ENCODE results near the gene COX4I2.
A peak's percentile ranks its signal among the peaks of the same experiment; 100 is the strongest.

COX4I2 gene

DNA sequence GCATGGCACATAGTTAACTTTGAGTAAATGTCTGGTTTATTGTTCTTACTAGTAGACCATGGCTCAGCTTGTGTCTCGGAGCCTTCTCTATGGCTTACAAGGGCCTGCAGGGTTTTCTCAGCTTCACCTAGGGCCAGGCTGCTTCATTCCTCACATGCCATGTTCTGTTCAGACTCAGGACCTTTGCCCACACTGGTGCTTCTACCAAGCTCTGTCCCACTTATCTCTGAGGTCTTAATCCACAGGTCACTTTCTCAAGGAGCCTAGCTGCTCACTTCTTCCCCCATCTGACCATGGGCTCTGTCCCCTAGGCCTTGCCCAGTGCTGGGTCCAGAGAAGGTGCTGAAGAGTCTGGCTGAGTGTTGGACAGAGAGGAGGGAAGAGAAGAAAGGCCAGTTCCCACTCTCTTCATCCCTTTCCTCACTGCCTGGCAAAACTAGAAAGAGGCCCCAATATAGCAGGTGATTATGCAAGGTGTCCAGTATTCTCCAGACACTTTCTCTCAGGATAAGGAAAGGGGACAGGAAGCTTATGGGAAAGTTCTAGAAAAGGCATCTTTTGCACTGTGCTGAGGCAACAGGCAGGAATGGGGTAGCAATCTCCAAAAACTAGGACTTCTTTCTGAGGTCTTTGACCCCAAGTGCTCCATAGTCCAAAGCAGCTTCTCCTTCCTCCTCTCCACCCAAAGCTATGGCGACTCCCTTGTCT is 40.0 kb downstream of the COX4I2 start:
- ChIA-PET CTCF (interaction anchor here (1.1 to 2.1 kb wide), 3 partner anchors 16 to 46 kb away, joined by 5 to 17 read pairs (median 6); no protein-coding TSS in a partner anchor), POLR2A (interaction anchor here (1.1 kb wide), 1 partner anchor 14 kb away, joined by 3 read pairs; no protein-coding TSS in a partner anchor)
- no peaks in the 10 kb centered on the region; a peak in 1 of 3 replicates for H3K36me3 ChIP-seq (ENCODE audit: control insufficient read depth in 2 of 2, insufficient read depth in 1 of 2, low read length in 2 of 2)
- no peak overlapping the region for H3K4me3 ChIP-seq (ENCODE audit: low read depth, low read length)
- H3K4me1 ChIP-seq (ENCODE audit: control insufficient read depth, insufficient read depth, low read length), result peaks cover 7% of the 10 kb centered on the region
- H3K9me3 ChIP-seq (ENCODE audit: control insufficient read depth, insufficient read depth, low read depth, low read length), result no peaks in the 10 kb centered on the region
- TF ChIP-seq ZNF629 (tag by site-specific recombination; IDR thresholded peaks at IDR 0.05) (no peak), BCL11A (tag by site-specific recombination; IDR thresholded peaks at IDR 0.05; ENCODE audit: low read depth) (no peak), ZNF19 (tag by site-specific recombination; IDR thresholded peaks at IDR 0.05; ENCODE audit: low read depth) (no peak), SP2 (tag by site-specific recombination; IDR thresholded peaks at IDR 0.05) (no peak), ZBTB48 (tag by site-specific recombination; IDR thresholded peaks at IDR 0.05) (no peak), ZNF624 (tag by site-specific recombination; IDR thresholded peaks at IDR 0.05) (no peak), PRDM1 (tag by site-specific recombination; IDR thresholded peaks at IDR 0.05) (peak; percentile 67)
- TF ChIP-seq, protein P1, sequence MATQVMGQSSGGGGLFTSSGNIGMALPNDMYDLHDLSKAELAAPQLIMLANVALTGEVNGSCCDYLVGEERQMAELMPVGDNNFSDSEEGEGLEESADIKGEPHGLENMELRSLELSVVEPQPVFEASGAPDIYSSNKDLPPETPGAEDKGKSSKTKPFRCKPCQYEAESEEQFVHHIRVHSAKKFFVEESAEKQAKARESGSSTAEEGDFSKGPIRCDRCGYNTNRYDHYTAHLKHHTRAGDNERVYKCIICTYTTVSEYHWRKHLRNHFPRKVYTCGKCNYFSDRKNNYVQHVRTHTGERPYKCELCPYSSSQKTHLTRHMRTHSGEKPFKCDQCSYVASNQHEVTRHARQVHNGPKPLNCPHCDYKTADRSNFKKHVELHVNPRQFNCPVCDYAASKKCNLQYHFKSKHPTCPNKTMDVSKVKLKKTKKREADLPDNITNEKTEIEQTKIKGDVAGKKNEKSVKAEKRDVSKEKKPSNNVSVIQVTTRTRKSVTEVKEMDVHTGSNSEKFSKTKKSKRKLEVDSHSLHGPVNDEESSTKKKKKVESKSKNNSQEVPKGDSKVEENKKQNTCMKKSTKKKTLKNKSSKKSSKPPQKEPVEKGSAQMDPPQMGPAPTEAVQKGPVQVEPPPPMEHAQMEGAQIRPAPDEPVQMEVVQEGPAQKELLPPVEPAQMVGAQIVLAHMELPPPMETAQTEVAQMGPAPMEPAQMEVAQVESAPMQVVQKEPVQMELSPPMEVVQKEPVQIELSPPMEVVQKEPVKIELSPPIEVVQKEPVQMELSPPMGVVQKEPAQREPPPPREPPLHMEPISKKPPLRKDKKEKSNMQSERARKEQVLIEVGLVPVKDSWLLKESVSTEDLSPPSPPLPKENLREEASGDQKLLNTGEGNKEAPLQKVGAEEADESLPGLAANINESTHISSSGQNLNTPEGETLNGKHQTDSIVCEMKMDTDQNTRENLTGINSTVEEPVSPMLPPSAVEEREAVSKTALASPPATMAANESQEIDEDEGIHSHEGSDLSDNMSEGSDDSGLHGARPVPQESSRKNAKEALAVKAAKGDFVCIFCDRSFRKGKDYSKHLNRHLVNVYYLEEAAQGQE (tag by site-specific recombination; IDR thresholded peaks at IDR 0.05), result 0 out of 2 replicates have a peak, but pooled peaks have one; percentile 17
- TF ChIP-seq, protein P2, sequence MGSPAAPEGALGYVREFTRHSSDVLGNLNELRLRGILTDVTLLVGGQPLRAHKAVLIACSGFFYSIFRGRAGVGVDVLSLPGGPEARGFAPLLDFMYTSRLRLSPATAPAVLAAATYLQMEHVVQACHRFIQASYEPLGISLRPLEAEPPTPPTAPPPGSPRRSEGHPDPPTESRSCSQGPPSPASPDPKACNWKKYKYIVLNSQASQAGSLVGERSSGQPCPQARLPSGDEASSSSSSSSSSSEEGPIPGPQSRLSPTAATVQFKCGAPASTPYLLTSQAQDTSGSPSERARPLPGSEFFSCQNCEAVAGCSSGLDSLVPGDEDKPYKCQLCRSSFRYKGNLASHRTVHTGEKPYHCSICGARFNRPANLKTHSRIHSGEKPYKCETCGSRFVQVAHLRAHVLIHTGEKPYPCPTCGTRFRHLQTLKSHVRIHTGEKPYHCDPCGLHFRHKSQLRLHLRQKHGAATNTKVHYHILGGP (tag by site-specific recombination; IDR thresholded peaks at IDR 0.05), result no peak
- TF ChIP-seq, protein P3, sequence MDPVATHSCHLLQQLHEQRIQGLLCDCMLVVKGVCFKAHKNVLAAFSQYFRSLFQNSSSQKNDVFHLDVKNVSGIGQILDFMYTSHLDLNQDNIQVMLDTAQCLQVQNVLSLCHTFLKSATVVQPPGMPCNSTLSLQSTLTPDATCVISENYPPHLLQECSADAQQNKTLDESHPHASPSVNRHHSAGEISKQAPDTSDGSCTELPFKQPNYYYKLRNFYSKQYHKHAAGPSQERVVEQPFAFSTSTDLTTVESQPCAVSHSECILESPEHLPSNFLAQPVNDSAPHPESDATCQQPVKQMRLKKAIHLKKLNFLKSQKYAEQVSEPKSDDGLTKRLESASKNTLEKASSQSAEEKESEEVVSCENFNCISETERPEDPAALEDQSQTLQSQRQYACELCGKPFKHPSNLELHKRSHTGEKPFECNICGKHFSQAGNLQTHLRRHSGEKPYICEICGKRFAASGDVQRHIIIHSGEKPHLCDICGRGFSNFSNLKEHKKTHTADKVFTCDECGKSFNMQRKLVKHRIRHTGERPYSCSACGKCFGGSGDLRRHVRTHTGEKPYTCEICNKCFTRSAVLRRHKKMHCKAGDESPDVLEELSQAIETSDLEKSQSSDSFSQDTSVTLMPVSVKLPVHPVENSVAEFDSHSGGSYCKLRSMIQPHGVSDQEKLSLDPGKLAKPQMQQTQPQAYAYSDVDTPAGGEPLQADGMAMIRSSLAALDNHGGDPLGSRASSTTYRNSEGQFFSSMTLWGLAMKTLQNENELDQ (tag by site-specific recombination; IDR thresholded peaks at IDR 0.05; ENCODE audit: low read depth), result no peak
- TF ChIP-seq, protein P4, sequence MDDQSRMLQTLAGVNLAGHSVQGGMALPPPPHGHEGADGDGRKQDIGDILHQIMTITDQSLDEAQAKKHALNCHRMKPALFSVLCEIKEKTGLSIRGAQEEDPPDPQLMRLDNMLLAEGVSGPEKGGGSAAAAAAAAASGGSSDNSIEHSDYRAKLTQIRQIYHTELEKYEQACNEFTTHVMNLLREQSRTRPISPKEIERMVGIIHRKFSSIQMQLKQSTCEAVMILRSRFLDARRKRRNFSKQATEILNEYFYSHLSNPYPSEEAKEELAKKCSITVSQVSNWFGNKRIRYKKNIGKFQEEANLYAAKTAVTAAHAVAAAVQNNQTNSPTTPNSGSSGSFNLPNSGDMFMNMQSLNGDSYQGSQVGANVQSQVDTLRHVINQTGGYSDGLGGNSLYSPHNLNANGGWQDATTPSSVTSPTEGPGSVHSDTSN (CRISPR knock-in tag; IDR thresholded peaks at IDR 0.05), result no peak
- no peak overlapping the region for H3K27ac ChIP-seq (ENCODE audit: extremely low read depth, low read depth, low read length)

DNA sequence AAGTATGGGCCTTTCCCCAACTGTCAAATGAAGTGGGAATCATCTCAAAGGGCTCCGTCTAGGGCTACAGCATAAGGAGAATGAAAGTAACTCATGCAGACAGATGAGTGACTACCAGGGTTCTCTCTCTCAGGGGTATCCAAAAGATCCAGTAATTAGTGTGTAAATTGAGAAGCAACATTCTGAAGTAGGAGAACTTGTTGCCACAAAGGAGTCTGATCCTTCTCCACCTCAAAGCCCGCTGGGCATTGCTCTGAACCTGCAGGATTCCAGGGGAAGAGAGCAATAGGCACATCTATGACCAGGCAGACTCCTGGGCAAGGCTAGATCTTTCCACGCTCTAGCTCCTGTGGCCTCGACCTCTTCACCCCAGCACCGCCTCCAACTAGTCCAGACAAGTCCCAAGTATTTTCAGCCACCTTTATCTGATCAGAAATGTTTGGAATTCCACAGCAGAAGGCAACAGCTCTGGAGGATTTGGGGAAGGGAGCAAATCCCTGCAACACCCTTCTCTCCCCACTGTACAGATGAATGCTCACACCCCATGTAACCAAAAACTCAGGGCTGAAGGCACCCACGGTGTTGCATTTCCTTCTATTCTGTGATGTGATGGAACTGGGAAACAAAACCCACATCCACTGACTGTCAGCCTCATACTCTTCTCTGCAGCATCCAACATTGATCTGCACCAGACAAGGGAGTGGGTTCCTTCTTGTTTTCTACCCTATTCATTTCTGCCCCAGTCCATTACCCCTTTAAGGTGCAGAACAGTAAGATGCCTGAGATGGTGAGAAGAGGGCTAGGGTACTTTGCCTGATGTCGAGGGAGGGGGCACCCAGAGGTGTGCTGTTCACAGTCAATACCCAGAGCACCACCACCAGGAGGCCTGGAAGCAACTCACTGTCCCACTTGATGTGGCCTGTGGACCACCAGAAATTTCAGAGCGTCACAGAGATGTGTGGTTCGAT is 41.0 kb downstream of the COX4I2 start:
- ChIA-PET POLR2A (interaction anchor here (0.6 to 1.1 kb wide), 3 partner anchors 13 to 43 kb away, joined by 3 to 5 read pairs (median 3); no protein-coding TSS in a partner anchor), CTCF (interaction anchor here (1.1 to 1.7 kb wide), 2 partner anchors 17 to 45 kb away, joined by 5 to 6 read pairs; no protein-coding TSS in a partner anchor)
- Histone ChIP-seq H3K9me3 (ENCODE audit: control insufficient read depth, insufficient read depth, low read depth, low read length) (no peaks in the 10 kb centered on the region), H3K4me3 (ENCODE audit: low read depth, low read length) (no peak overlapping the region), H3K36me3 (ENCODE audit: control insufficient read depth in 2 of 2, insufficient read depth in 1 of 2, low read length in 2 of 2) (no peaks in the 10 kb centered on the region; a peak in 1 of 3 replicates), H3K4me1 (ENCODE audit: control insufficient read depth, insufficient read depth, low read length) (peaks cover 7% of the 10 kb centered on the region), H3K27ac (ENCODE audit: extremely low read depth, low read depth, low read length) (no peak overlapping the region)
- TF ChIP-seq ZNF184 (tag by site-specific recombination; IDR thresholded peaks at IDR 0.05) (no peak), SCRT2 (tag by site-specific recombination; IDR thresholded peaks at IDR 0.05) (peak; percentile 42; the same call in 1 of the 2 replicates), SP7 (tag by site-specific recombination; IDR thresholded peaks at IDR 0.05) (peak; percentile 28; the same call in 1 of the 2 replicates), PRDM1 (tag by site-specific recombination; IDR thresholded peaks at IDR 0.05) (no peak)
- TF ChIP-seq, protein P5, sequence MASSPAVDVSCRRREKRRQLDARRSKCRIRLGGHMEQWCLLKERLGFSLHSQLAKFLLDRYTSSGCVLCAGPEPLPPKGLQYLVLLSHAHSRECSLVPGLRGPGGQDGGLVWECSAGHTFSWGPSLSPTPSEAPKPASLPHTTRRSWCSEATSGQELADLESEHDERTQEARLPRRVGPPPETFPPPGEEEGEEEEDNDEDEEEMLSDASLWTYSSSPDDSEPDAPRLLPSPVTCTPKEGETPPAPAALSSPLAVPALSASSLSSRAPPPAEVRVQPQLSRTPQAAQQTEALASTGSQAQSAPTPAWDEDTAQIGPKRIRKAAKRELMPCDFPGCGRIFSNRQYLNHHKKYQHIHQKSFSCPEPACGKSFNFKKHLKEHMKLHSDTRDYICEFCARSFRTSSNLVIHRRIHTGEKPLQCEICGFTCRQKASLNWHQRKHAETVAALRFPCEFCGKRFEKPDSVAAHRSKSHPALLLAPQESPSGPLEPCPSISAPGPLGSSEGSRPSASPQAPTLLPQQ (tag by site-specific recombination; IDR thresholded peaks at IDR 0.05), result peak; percentile 36; the same call in 1 of the 2 replicates
